Body of pancreas (tissue), 4 donors: ENCODE data around the gene LSM14A. TPM values are rescaled to one million over a fixed set of nuclear protein-coding genes. Genes with fewer than 3 reads are reported as not detected.

Experiments used
- ATAC-seq: fragments of 150-250 bp; one replicate; pipeline ENCODE4 v1.9.1; 2016
- DNase-seq, 4 donors: peaks; one replicate each; pipeline ENCODE4 v3.0.0-alpha.2; 2019
- H3K27ac ChIP-seq, 4 donors: fragments of 200-600 bp; sonication (generic); 1 replicate in 3 of 4; 2 replicates in 1 of 4; pipeline versions ENCODE4 v1.5.1 to v1.6.1; 2016 to 2019; ENCODE audit warnings: mild to moderate bottlenecking in 1 of 4, mixed read lengths in 1 of 4, moderate library complexity in 1 of 4
- H3K27me3 ChIP-seq, 2 donors: fragments of 200-600 bp; sonication (generic); one replicate each; pipeline ENCODE4 v1.6.0; 2016; ENCODE audit warnings: mild to moderate bottlenecking in 1 of 2
- H3K36me3 ChIP-seq, 2 donors: fragments of 200-600 bp; sonication (generic); replicated peaks in 1 of 2; 2 replicates each; pipeline ENCODE4 v1.5.1; 2016; ENCODE audit warnings: low read depth in 2 of 2; ENCODE audit not compliant: insufficient read depth in 1 of 2
- H3K4me1 ChIP-seq: fragments of 200-600 bp; sonication (generic); one replicate; pipeline ENCODE4 v1.6.0; 2016
- H3K4me3 ChIP-seq, 2 donors: fragments of 200-600 bp; sonication (generic); 1 replicate in 1 of 2; 2 replicates in 1 of 2; pipeline ENCODE4 v1.5.1; 2016 to 2019
- H3K9me3 ChIP-seq, 3 donors: fragments of 200-600 bp; sonication (generic); 1 replicate in 2 of 3; 2 replicates in 1 of 3; pipeline ENCODE4 v1.5.1; 2016
- POLR2A ChIP-seq, 3 donors: fragments of 450-650 bp; IDR thresholded peaks; one replicate each; pipeline ENCODE4 v1.6.1; 2016; ENCODE audit warnings: antibody characterized with exemption in 3 of 3, mild to moderate bottlenecking in 2 of 3
- WGBS, 2 donors: methylation state at CpG; one replicate each; pipeline ENCODE4 v1.1.5; 2017; 5-methylcytosine and 5-hydroxymethylcytosine counted together
- intact Hi-C: fragments of 100-400 bp; cut with DNase I; formaldehyde crosslinking; loops from one replicate; pipeline ENCODE4 v1.15.1; 2023
- total RNA-seq, 2 donors: library from RNA; depleted of rRNA; stranded (reverse); fragments of >200 nt; gene quantifications; one replicate each; pipeline ENCODE4 v1.1.0, GENCODE V29; 2016
- TF ChIP-seq, protein P1 (sequence below), 7 experiments: fragments of 450-650 bp in 4 of 7; fragments of 200-600 bp in 3 of 7; sonication (generic) in 3 of 7; IDR thresholded peaks; one replicate each; pipeline ENCODE4 v1.5.1; 2016 to 2019; ENCODE audit warnings: antibody characterized with exemption in 7 of 7

LSM14A gene
- total RNA-seq, 2 donors from 2014 or later = 63.6 to 95.9 TPM

DNA sequence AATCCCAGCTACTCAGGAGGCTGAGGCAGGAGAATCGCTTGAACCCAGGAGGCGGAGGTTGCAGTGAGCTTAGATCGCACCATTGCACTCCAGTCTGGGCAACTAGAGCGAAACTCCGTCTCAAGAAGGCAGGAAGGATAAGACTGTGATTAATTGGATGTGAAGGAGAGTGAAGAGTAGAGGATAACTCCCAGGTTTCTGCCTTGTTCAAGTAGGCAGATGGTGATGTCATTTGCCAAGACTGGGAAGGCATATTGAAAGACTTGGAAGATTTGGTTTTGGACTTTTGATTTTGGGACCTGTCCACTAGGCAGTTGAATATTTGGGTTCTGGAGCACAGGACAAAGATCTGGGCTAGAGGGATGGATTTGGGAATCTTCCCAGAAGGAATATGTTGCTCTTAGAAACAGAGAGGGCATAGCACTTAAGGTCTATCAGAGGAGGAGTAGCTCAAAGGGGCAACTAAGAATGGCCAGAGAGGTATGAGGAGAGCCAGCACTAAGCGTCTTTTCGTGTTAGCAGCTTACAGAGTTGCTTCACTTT, 102.1 kb downstream of the LSM14A start:
- Histone ChIP-seq H3K36me3 (no peaks in the 10 kb centered on the region), H3K4me3 (no peak overlapping the region), H3K27ac (peak overlapping the region in 2 of 4 donors; percentile 1 to 51), H3K4me1 (peaks cover 62% of the 10 kb centered on the region), H3K9me3 (no peaks in the 10 kb centered on the region), H3K27me3 (no peaks in the 10 kb centered on the region)
- intact Hi-C loops = no loop called here
- 87 to 89% methylated on average over 7 of the region's 7 CpGs for WGBS, 2 donors
- DNase-seq (no peak), ATAC-seq (no peak)
- TF ChIP-seq, protein P1, sequence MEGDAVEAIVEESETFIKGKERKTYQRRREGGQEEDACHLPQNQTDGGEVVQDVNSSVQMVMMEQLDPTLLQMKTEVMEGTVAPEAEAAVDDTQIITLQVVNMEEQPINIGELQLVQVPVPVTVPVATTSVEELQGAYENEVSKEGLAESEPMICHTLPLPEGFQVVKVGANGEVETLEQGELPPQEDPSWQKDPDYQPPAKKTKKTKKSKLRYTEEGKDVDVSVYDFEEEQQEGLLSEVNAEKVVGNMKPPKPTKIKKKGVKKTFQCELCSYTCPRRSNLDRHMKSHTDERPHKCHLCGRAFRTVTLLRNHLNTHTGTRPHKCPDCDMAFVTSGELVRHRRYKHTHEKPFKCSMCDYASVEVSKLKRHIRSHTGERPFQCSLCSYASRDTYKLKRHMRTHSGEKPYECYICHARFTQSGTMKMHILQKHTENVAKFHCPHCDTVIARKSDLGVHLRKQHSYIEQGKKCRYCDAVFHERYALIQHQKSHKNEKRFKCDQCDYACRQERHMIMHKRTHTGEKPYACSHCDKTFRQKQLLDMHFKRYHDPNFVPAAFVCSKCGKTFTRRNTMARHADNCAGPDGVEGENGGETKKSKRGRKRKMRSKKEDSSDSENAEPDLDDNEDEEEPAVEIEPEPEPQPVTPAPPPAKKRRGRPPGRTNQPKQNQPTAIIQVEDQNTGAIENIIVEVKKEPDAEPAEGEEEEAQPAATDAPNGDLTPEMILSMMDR (IDR thresholded peaks at IDR 0.05) = no peak
- no peak for TF ChIP-seq POLR2A (IDR thresholded peaks at IDR 0.05)

DNA sequence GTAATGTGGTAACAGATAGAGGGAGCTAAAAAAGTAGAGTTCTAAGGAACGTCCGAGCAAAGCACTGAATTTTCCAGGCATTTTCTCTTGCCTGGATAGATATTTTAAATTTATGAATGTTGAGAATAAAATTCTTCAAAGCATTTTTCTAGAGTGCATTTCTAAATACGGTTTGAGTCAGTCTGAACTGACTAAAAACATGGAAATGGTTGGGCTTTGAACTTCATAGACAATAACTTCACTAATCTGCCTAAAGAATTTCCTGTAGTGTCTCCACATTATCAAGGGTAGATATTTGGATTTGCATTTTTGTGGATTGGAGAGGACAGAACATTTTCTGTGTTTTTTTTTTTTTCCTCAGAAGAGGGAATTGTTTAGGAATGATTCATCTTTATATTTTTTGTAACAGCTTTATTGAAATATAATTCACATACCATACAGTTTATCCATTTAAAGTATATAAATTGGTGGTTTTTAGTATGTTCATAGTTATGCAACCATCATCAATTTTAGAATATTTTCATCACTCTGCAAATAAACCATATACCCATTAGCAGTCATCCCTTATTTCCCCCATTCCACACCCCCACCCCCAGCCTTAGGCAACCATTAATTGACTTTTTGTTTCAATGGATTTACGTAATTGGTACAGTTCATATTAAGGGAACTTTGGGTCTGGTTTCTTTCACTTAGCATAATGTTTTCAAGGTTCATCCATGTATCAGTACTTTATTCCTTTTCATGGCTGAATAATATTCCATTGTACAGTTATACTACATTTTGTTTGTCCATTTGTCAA, 102.7 kb downstream of the LSM14A start:
- 68 to 75% methylated on average over 4 of the region's 4 CpGs for WGBS, 2 donors
- Histone ChIP-seq H3K36me3 (no peaks in the 10 kb centered on the region), H3K4me3 (no peak overlapping the region), H3K9me3 (no peaks in the 10 kb centered on the region), H3K4me1 (peaks cover 56% of the 10 kb centered on the region), H3K27ac (peak overlapping the region in 2 of 4 donors; percentile 1 to 51), H3K27me3 (no peaks in the 10 kb centered on the region)
- no peak for TF ChIP-seq POLR2A (IDR thresholded peaks at IDR 0.05)
- TF ChIP-seq, protein P1 (IDR thresholded peaks at IDR 0.05) = no peak
- ATAC-seq (no peak), DNase-seq (no peak)
- intact Hi-C loops = no loop called here

DNA sequence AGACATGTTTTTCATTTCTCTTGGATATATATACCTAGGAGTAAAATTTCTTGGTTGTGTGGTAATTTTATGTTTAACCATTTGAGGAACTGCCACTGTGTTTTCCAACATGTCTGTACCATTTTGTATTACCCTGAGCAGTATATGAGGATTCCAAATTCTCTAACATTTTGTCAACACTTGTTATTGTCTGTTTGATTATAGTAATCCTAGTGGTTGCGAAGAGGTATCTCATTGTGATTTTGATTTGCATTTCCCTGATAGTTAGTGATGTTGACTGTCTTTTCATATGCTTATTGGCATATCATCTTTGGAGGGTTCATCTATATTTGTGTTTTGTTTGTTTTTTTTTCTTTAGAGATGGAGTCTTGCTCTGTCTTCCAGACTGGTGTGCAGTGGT, 103.4 kb downstream of the LSM14A start:
- no peak for ATAC-seq
- H3K27me3 ChIP-seq = no peaks in the 10 kb centered on the region
- TF ChIP-seq, protein P1 (IDR thresholded peaks at IDR 0.05) = no peak
- TF ChIP-seq POLR2A (IDR thresholded peaks at IDR 0.05) = no peak
- H3K4me1 ChIP-seq = peaks cover 49% of the 10 kb centered on the region
- no peak overlapping the region for H3K4me3 ChIP-seq
- H3K36me3 ChIP-seq = no peaks in the 10 kb centered on the region
- 96 to 97% methylated on average over 1 of the region's 1 CpG for WGBS, 2 donors
- no peaks in the 10 kb centered on the region for H3K9me3 ChIP-seq
- H3K27ac ChIP-seq = peak overlapping the region in 2 of 4 donors; percentile 46 to 51
- intact Hi-C loops = no loop called here
- no peak for DNase-seq

DNA sequence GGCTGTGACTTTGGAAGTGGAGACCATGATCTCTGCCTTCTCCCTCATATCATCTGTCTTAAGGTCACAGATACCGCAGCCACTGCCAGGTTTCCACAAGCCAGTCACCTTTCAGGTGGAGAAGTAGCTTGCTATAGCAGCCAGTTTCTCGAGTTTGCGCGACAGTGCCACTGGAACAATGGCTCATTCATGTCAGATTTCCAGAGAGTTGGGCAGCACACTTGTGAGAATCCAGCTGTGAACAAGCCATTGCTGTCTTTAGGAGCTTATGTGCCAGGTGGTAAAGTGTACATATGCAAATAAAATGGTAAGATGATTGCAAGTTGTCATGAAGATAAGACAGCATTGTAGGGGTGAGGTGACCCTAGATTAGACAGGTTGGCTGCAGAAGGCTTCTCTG, 104.3 kb downstream of the LSM14A start:
- intact Hi-C loops = no loop called here
- 10 to 15% methylated on average over 4 of the region's 4 CpGs for WGBS, 2 donors
- TF ChIP-seq, protein P1 (IDR thresholded peaks at IDR 0.05) = no peak
- TF ChIP-seq POLR2A (IDR thresholded peaks at IDR 0.05) = no peak
- H3K36me3 ChIP-seq = no peaks in the 10 kb centered on the region
- peak; percentile 40 for ATAC-seq
- peak overlapping the region in 3 of 4 donors; percentile 9 to 46 (median 40) for H3K27ac ChIP-seq
- H3K27me3 ChIP-seq = no peaks in the 10 kb centered on the region
- peak; percentile 23 to 68 (median 45) for DNase-seq
- peaks cover 40% of the 10 kb centered on the region for H3K4me1 ChIP-seq
- no peak overlapping the region for H3K4me3 ChIP-seq
- no peaks in the 10 kb centered on the region for H3K9me3 ChIP-seq
